Measurements from ENCODE around the gene HPS4.

HPS4 gene

GRCh38 chr22:26460202-26460601, 23.4 kb downstream of the HPS4 start:
- no peaks in the 10 kb centered on the region for H3K4me1 ChIP-seq (ENCODE audit: control insufficient read depth, insufficient read depth, low read length, poor library complexity, severe bottlenecking)
- no peaks in the 10 kb centered on the region for H3K27me3 ChIP-seq (replicated peaks; ENCODE audit: control insufficient read depth, insufficient read depth, low read length, poor library complexity, severe bottlenecking)
- no peak overlapping the region for H3K4me3 ChIP-seq (ENCODE audit: insufficient read depth, low read depth, low read length, poor library complexity, severe bottlenecking)
- no peaks in the 10 kb centered on the region for H3K9me3 ChIP-seq (ENCODE audit: control insufficient read depth, low read length)
- H3K36me3 ChIP-seq (ENCODE audit: control insufficient read depth, insufficient read depth, low read length): peaks cover 48% of the 10 kb centered on the region
- no peak overlapping the region for H3K27ac ChIP-seq (ENCODE audit: insufficient read depth, low read length, poor library complexity, severe bottlenecking)
- DNase-seq: no peak

- no peaks in the 10 kb centered on the region for H3K27me3 ChIP-seq (replicated peaks; ENCODE audit: control insufficient read depth, insufficient read depth, low read length, poor library complexity, severe bottlenecking)
- H3K4me3 ChIP-seq (ENCODE audit: insufficient read depth, low read depth, low read length, poor library complexity, severe bottlenecking): no peak overlapping the region
- no peak overlapping the region for H3K27ac ChIP-seq (ENCODE audit: insufficient read depth, low read length, poor library complexity, severe bottlenecking)
- no peaks in the 10 kb centered on the region for H3K9me3 ChIP-seq (ENCODE audit: control insufficient read depth, low read length)
- H3K4me1 ChIP-seq (ENCODE audit: control insufficient read depth, insufficient read depth, low read length, poor library complexity, severe bottlenecking): no peaks in the 10 kb centered on the region
- DNase-seq: no peak
- H3K36me3 ChIP-seq (ENCODE audit: control insufficient read depth, insufficient read depth, low read length): peaks cover 29% of the 10 kb centered on the region
Observed at GRCh38 chr22:26457661-26458272, 25.8 kb downstream of the HPS4 start.

GRCh38 chr22:26453812-26454500, 29.6 kb downstream of the HPS4 start:
- no peaks in the 10 kb centered on the region for H3K4me1 ChIP-seq (ENCODE audit: control insufficient read depth, insufficient read depth, low read length, poor library complexity, severe bottlenecking)
- no peaks in the 10 kb centered on the region for H3K27me3 ChIP-seq (replicated peaks; ENCODE audit: control insufficient read depth, insufficient read depth, low read length, poor library complexity, severe bottlenecking)
- no peak overlapping the region for H3K27ac ChIP-seq (ENCODE audit: insufficient read depth, low read length, poor library complexity, severe bottlenecking)
- no peak overlapping the region for H3K4me3 ChIP-seq (ENCODE audit: insufficient read depth, low read depth, low read length, poor library complexity, severe bottlenecking)
- H3K36me3 ChIP-seq (ENCODE audit: control insufficient read depth, insufficient read depth, low read length): peaks cover 39% of the 10 kb centered on the region
- DNase-seq: no peak
- H3K9me3 ChIP-seq (ENCODE audit: control insufficient read depth, low read length): no peaks in the 10 kb centered on the region

GRCh38 chr22:26453216-26453615, 30.4 kb downstream of the HPS4 start:
- no peaks in the 10 kb centered on the region for H3K9me3 ChIP-seq (ENCODE audit: control insufficient read depth, low read length)
- no peaks in the 10 kb centered on the region for H3K4me1 ChIP-seq (ENCODE audit: control insufficient read depth, insufficient read depth, low read length, poor library complexity, severe bottlenecking)
- no peak overlapping the region for H3K27ac ChIP-seq (ENCODE audit: insufficient read depth, low read length, poor library complexity, severe bottlenecking)
- H3K36me3 ChIP-seq (ENCODE audit: control insufficient read depth, insufficient read depth, low read length): peaks cover 38% of the 10 kb centered on the region
- DNase-seq: no peak
- no peaks in the 10 kb centered on the region for H3K27me3 ChIP-seq (replicated peaks; ENCODE audit: control insufficient read depth, insufficient read depth, low read length, poor library complexity, severe bottlenecking)
- H3K4me3 ChIP-seq (ENCODE audit: insufficient read depth, low read depth, low read length, poor library complexity, severe bottlenecking): no peak overlapping the region

- Histone ChIP-seq H3K36me3 (ENCODE audit: control insufficient read depth, insufficient read depth, low read length) (peaks cover 30% of the 10 kb centered on the region), H3K27me3 (replicated peaks; ENCODE audit: control insufficient read depth, insufficient read depth, low read length, poor library complexity, severe bottlenecking) (no peaks in the 10 kb centered on the region), H3K9me3 (ENCODE audit: control insufficient read depth, low read length) (no peaks in the 10 kb centered on the region), H3K4me3 (ENCODE audit: insufficient read depth, low read depth, low read length, poor library complexity, severe bottlenecking) (no peak overlapping the region), H3K27ac (ENCODE audit: insufficient read depth, low read length, poor library complexity, severe bottlenecking) (no peak overlapping the region), H3K4me1 (ENCODE audit: control insufficient read depth, insufficient read depth, low read length, poor library complexity, severe bottlenecking) (no peaks in the 10 kb centered on the region)
- no peak for DNase-seq
Observed at GRCh38 chr22:26452236-26453016, 31.2 kb downstream of the HPS4 start.

- Histone ChIP-seq H3K4me3 (ENCODE audit: insufficient read depth, low read depth, low read length, poor library complexity, severe bottlenecking) (no peak overlapping the region), H3K27me3 (replicated peaks; ENCODE audit: control insufficient read depth, insufficient read depth, low read length, poor library complexity, severe bottlenecking) (no peaks in the 10 kb centered on the region), H3K4me1 (ENCODE audit: control insufficient read depth, insufficient read depth, low read length, poor library complexity, severe bottlenecking) (no peaks in the 10 kb centered on the region), H3K36me3 (ENCODE audit: control insufficient read depth, insufficient read depth, low read length) (peaks cover 22% of the 10 kb centered on the region), H3K9me3 (ENCODE audit: control insufficient read depth, low read length) (no peaks in the 10 kb centered on the region), H3K27ac (ENCODE audit: insufficient read depth, low read length, poor library complexity, severe bottlenecking) (no peak overlapping the region)
- DNase-seq: no peak
Observed at GRCh38 chr22:26450453-26451185, 33.0 kb downstream of the HPS4 start.

GRCh38 chr22:26448941-26449340, 34.6 kb downstream of the HPS4 start:
- Histone ChIP-seq H3K36me3 (ENCODE audit: control insufficient read depth, insufficient read depth, low read length) (peaks cover 22% of the 10 kb centered on the region), H3K27ac (ENCODE audit: insufficient read depth, low read length, poor library complexity, severe bottlenecking) (no peak overlapping the region), H3K27me3 (replicated peaks; ENCODE audit: control insufficient read depth, insufficient read depth, low read length, poor library complexity, severe bottlenecking) (no peaks in the 10 kb centered on the region), H3K4me3 (ENCODE audit: insufficient read depth, low read depth, low read length, poor library complexity, severe bottlenecking) (no peak overlapping the region), H3K9me3 (ENCODE audit: control insufficient read depth, low read length) (no peaks in the 10 kb centered on the region), H3K4me1 (ENCODE audit: control insufficient read depth, insufficient read depth, low read length, poor library complexity, severe bottlenecking) (no peaks in the 10 kb centered on the region)
- no peak for DNase-seq

GRCh38 chr22:26448334-26448733, 35.2 kb downstream of the HPS4 start:
- peaks cover 22% of the 10 kb centered on the region for H3K36me3 ChIP-seq (ENCODE audit: control insufficient read depth, insufficient read depth, low read length)
- H3K27ac ChIP-seq (ENCODE audit: insufficient read depth, low read length, poor library complexity, severe bottlenecking): no peak overlapping the region
- no peak for DNase-seq
- H3K27me3 ChIP-seq (replicated peaks; ENCODE audit: control insufficient read depth, insufficient read depth, low read length, poor library complexity, severe bottlenecking): no peaks in the 10 kb centered on the region
- H3K4me3 ChIP-seq (ENCODE audit: insufficient read depth, low read depth, low read length, poor library complexity, severe bottlenecking): no peak overlapping the region
- no peaks in the 10 kb centered on the region for H3K9me3 ChIP-seq (ENCODE audit: control insufficient read depth, low read length)
- H3K4me1 ChIP-seq (ENCODE audit: control insufficient read depth, insufficient read depth, low read length, poor library complexity, severe bottlenecking): no peaks in the 10 kb centered on the region

- DNase-seq: no peak
- Histone ChIP-seq H3K4me1 (ENCODE audit: control insufficient read depth, insufficient read depth, low read length, poor library complexity, severe bottlenecking) (no peaks in the 10 kb centered on the region), H3K27me3 (replicated peaks; ENCODE audit: control insufficient read depth, insufficient read depth, low read length, poor library complexity, severe bottlenecking) (no peaks in the 10 kb centered on the region), H3K9me3 (ENCODE audit: control insufficient read depth, low read length) (no peaks in the 10 kb centered on the region), H3K36me3 (ENCODE audit: control insufficient read depth, insufficient read depth, low read length) (peaks cover 17% of the 10 kb centered on the region), H3K27ac (ENCODE audit: insufficient read depth, low read length, poor library complexity, severe bottlenecking) (no peak overlapping the region), H3K4me3 (ENCODE audit: insufficient read depth, low read depth, low read length, poor library complexity, severe bottlenecking) (no peak overlapping the region)
Observed at GRCh38 chr22:26447584-26448329, 35.8 kb downstream of the HPS4 start.

Measured in effector memory CD4-positive, alpha-beta T cell (primary cell).